ENCODE data around the gene CCSER1.
"Not testable (repeated sequence)": the region's sequence is repeated elsewhere in the genome, so short reads cannot be mapped to it uniquely, and the experiment has no call there.

The CCSER1 gene

GRCh38 chr4:91222014-91222413 is 1094.8 kb downstream of the CCSER1 start:
- DNase-seq: no peak

- no peak for DNase-seq
These were observed 1099.7 kb downstream of the CCSER1 start for GRCh38 chr4:91226867-91227266.

- no peak for DNase-seq
These were observed 1101.5 kb downstream of the CCSER1 start for GRCh38 chr4:91228659-91229058.

GRCh38 chr4:91233164-91233563 is 1106.0 kb downstream of the CCSER1 start:
- DNase-seq: no peak

- no peak for DNase-seq
These were observed 1115.9 kb downstream of the CCSER1 start for GRCh38 chr4:91243132-91243531.

- no peak for DNase-seq
These were observed 1128.8 kb downstream of the CCSER1 start for GRCh38 chr4:91256043-91256442.

GRCh38 chr4:91256751-91257150 is 1129.6 kb downstream of the CCSER1 start:
- DNase-seq: no peak

GRCh38 chr4:91257721-91258120 is 1130.5 kb downstream of the CCSER1 start:
- DNase-seq: no peak

- no peak for DNase-seq
These were observed 1131.1 kb downstream of the CCSER1 start for GRCh38 chr4:91258326-91258725.

GRCh38 chr4:91267543-91267942 is 1140.3 kb downstream of the CCSER1 start:
- no peak for DNase-seq

- DNase-seq: not testable (repeated sequence)
These were observed 1141.3 kb downstream of the CCSER1 start for GRCh38 chr4:91268481-91268880.

GRCh38 chr4:91268913-91269312 is 1141.7 kb downstream of the CCSER1 start:
- DNase-seq: no peak

- DNase-seq: no peak
These were observed 1152.7 kb downstream of the CCSER1 start for GRCh38 chr4:91279899-91280298.

GRCh38 chr4:91280551-91281290 is 1153.5 kb downstream of the CCSER1 start:
- no peak for DNase-seq

- no peak for DNase-seq
These were observed 1155.0 kb downstream of the CCSER1 start for GRCh38 chr4:91282217-91282616.

GRCh38 chr4:91283726-91284230 is 1156.6 kb downstream of the CCSER1 start:
- no peak for DNase-seq

GRCh38 chr4:91284480-91284879 is 1157.3 kb downstream of the CCSER1 start:
- DNase-seq: no peak

- no peak for DNase-seq
These were observed 1158.3 kb downstream of the CCSER1 start for GRCh38 chr4:91285487-91285886.

- no peak for DNase-seq
These were observed 1161.6 kb downstream of the CCSER1 start for GRCh38 chr4:91288702-91289311.

- no peak for DNase-seq
These were observed 1171.0 kb downstream of the CCSER1 start for GRCh38 chr4:91298156-91298700.

- DNase-seq: no peak
These were observed 1171.6 kb downstream of the CCSER1 start for GRCh38 chr4:91298824-91299223.

- no peak for DNase-seq
These were observed 1174.9 kb downstream of the CCSER1 start for GRCh38 chr4:91302120-91302519.

- no peak for DNase-seq
These were observed 1177.1 kb downstream of the CCSER1 start for GRCh38 chr4:91304292-91304691.

- no peak for DNase-seq
These were observed 1190.2 kb downstream of the CCSER1 start for GRCh38 chr4:91317434-91317833.
